GM12873 (cell line): ENCODE measurements around the gene LMCD1.

Source experiments
- TF ChIP-seq, protein P1 (sequence below): IDR thresholded peaks from 2 replicates; pipeline ENCODE4 v1.5.1; 2012; ENCODE audit warnings: low read depth, mild to moderate bottlenecking, moderate library complexity, low read length, control low read depth; ENCODE audit not compliant: insufficient read depth; ENCODE audit errors: missing control alignments

LMCD1 gene

DNA sequence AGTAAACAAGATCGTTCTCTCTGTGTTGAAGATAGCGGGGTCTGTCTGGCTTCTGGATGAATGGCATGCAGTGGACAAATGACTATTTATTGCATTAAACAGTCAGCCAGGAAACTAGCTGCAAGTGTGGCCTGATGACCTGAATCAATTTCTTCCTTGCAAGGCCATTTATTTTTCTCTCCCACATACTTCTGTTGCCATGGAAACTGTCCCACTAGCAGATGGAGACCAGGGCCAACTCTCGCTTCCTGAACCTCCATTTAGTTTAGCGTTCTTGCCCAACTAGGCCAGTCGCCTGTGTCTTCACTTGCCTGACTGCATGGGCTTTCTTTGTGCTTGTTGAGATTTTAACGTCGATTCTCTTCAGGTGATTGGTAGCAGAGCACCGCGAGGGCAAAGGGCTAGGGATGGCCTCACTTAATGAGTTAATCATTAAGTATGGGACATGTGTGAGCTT is 27.6 kb downstream of the LMCD1 start:
- TF ChIP-seq, protein P1, sequence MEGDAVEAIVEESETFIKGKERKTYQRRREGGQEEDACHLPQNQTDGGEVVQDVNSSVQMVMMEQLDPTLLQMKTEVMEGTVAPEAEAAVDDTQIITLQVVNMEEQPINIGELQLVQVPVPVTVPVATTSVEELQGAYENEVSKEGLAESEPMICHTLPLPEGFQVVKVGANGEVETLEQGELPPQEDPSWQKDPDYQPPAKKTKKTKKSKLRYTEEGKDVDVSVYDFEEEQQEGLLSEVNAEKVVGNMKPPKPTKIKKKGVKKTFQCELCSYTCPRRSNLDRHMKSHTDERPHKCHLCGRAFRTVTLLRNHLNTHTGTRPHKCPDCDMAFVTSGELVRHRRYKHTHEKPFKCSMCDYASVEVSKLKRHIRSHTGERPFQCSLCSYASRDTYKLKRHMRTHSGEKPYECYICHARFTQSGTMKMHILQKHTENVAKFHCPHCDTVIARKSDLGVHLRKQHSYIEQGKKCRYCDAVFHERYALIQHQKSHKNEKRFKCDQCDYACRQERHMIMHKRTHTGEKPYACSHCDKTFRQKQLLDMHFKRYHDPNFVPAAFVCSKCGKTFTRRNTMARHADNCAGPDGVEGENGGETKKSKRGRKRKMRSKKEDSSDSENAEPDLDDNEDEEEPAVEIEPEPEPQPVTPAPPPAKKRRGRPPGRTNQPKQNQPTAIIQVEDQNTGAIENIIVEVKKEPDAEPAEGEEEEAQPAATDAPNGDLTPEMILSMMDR = no peak

DNA sequence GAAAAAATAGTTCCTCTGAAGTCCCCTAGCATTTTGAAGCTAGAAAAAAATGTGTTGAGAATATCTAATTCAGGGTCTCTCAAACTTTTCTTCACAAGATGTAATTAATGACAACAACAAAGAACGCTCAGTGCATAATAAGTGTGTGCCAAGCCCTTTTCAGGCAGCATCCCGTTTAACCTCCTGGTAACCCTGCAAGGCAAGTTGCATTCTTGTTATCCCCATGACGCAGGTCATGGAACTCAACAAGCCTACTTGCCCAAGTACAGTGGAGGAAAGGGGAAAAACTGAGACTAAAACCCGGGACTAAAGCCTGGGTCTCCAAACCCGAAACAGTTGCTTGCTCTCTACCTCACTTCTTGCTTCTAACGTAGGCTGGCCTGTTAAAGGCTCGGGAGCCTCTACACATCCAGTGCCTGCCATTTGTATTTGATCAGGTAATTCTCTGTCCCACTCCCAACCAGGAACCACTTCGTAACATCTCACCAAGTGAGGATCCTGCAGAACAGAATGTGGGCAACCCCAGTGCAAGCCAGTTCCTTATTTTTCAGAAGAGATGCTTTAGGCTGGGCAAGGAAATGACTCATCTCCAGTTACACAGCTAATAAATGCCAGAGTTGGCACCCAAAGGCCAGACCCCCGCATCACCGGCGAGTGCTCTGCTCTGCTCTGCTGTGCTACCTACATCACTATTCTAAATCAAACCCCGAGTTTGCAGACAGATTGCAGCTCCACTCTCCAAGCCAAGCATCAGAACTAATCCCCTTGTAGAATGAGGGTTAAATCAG is 28.3 kb downstream of the LMCD1 start:
- TF ChIP-seq, protein P1 = no peak

DNA sequence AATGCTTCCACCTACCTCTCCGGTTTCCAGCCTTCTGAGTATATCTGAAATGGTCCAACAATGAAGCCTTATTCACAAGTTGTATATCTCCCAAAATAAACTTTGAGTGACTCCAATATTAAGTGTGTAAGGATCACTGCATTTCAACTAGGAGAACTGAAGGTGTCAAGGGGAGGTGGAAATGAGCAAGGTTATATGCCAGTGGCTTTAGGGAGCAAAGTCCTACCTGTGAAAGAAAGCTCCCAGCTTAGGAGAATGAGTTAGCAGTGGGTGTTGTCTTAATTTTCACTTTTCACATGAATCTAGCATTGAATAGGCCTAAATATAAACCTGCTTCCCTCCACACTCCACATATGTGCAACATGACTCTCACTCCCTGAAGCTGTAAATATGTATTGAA is 29.0 kb downstream of the LMCD1 start:
- TF ChIP-seq, protein P1 = no peak

DNA sequence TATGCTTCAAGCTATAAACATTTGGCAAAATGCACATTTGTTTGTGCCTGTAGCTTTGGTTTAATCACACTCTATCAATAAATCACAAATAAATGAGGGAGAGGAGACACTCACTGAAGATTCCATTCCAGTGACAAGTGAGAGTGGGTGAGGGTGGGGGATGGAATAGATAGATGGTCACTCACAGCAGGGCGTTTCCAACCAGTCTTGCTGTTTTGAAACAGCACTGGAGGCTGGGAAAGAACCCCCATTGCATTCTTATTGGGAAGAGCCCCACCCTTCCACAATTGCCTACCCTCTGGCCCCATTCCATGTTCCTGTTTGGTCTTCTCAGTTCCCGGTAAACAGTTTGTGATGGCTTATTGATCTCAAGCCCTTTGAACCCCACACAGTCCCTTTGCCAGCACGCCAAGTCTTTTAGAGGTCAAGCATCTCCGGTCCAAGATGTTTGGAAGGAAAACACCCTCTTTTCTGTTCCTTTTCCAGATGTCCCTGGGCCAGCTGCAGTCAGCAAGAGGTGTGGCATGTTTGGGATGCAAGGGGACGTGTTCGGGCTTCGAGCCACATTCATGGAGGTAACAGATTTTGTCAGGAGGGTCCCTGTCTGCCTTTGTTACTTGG is 30.7 kb downstream of the LMCD1 start:
- TF ChIP-seq, protein P1 = no peak

DNA sequence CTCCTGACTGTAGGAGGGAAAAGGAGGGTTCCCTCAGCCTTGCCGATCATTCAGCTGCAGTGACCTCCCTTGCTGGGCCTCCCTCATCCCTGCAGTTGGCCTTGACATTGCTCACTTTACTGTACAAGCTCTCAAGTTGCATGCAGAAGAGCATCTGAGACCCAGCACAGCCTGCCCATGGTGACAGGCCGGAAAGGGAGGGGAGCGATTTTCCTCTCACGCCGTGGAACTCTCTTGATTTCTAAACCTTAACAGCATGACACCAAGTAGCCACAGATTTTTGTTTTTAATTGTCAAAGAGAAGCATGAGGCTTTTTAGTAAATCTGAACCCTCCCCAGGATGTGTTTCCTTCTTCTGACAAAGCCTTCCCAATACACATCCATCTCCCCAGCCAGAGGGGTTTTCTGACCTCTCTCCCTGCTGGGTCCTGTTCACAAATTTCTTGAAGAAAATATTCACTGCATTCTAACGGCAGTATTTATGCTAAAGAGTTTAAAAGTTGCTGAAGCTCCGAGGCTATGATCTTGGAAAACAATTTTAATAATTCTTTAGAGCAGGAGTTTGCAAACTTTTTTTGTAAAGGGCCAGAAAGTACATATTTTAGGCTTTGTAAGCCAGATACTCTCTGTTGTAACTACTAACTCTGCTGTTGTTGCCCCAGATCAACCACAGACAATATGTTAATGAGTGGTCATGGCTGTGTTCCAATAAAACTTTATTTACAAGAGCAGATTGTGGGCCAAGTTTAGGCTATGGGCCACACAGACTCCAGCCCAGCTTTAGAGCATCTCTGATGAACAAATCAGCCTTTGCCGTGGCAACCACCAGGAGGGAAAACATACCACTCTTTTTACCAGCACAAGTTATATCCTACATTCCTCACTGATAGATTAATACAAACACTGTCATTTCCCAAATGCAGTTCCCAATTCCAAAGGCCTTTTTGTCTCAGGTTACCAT is 34.8 kb downstream of the LMCD1 start:
- TF ChIP-seq, protein P1 = no peak

DNA sequence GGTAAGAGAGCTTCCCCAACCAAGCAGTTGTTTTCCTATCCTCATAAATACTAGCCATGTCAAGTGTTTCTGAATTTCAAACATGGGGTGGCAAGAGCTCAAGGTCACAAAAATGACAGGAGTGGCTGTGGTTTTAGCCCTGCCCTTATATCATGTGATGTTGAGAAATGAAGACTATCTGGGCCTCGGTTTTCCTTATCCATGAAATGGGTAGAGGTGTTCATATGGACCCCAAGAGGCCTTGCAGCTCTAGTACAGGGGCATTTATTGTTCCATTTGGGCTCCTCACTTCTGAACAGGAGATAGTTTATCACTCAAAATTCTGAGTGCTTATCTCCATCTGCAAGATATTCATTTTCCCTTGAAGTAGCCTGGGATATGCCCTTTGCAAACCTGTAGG is 35.8 kb downstream of the LMCD1 start:
- TF ChIP-seq, protein P1 = no peak
